Panc1 (cell line): Measurements from ENCODE around the gene CLEC18C. TPM values are rescaled to one million over a fixed set of nuclear protein-coding genes. Genes with fewer than 3 reads are reported as not detected.

Source experiments
- ATAC-seq: fragments of 200-7000 bp; cut with Tn5 transposase; 2 replicates; pipeline ENCODE4 v1.9.1; 2020; ENCODE audit warnings: mild to moderate bottlenecking, moderate library complexity
- BruUV-seq: library from RNA; stranded (reverse); fragments of 400-500 nt; replicated peaks from 2 replicates; lab custom pipeline; 2021; lab: Mats Ljungman, UMichigan
- CTCF ChIA-PET: fragments of 300-600 bp; sonication (Branson Sonifier 250); formaldehyde crosslinking; loops from one replicate; lab custom pipeline; 2022; ENCODE audit warnings: antibody characterized with exemption; lab: Charles Lee
- POLR2A ChIA-PET: fragments of 300-600 bp; sonication (Branson Sonifier 250); formaldehyde crosslinking; loops from one replicate; lab custom pipeline; 2022; ENCODE audit warnings: antibody characterized with exemption; lab: Charles Lee
- DNase-seq: peaks from one replicate; pipeline ENCODE4 v3.0.0-alpha.2; 2010; ENCODE audit warnings: low read depth, low spot score
- H3K27ac ChIP-seq: 2 replicates; pipeline ENCODE4 v1.5.1; 2011; ENCODE audit warnings: mild to moderate bottlenecking, low read length, inconsistent platforms
- H3K27me3 ChIP-seq: fragments of 200-500 bp; sonication (Bioruptor generic); 2 replicates; pipeline ENCODE4 v1.6.0; 2014; ENCODE audit warnings: low read length, inconsistent platforms; ENCODE audit not compliant: control insufficient read depth, insufficient read depth
- H3K36me3 ChIP-seq: fragments of 200-500 bp; sonication (Bioruptor generic); 2 replicates; pipeline ENCODE4 v1.5.1; 2014; ENCODE audit warnings: inconsistent platforms, mild to moderate bottlenecking, low read length, moderate library complexity; ENCODE audit not compliant: control insufficient read depth, insufficient read depth
- H3K4me1 ChIP-seq: 2 replicates; pipeline ENCODE4 v1.5.1; 2011; ENCODE audit warnings: inconsistent platforms, mild to moderate bottlenecking, low read length, moderate library complexity; ENCODE audit not compliant: control insufficient read depth, insufficient read depth
- H3K4me3 ChIP-seq, 2 experiments: 2 replicates each; pipeline ENCODE4 v1.5.1; 2011 to 2012; ENCODE audit warnings: low read depth in 2 of 2, low read length in 2 of 2, mild to moderate bottlenecking in 2 of 2, inconsistent platforms in 1 of 2, moderate library complexity in 1 of 2
- H3K9me3 ChIP-seq: fragments of 200-500 bp; sonication (Bioruptor generic); 2 replicates; pipeline ENCODE4 v1.5.1; 2014; ENCODE audit warnings: low read depth, mild to moderate bottlenecking, inconsistent platforms, low read length, moderate library complexity; ENCODE audit not compliant: control insufficient read depth, insufficient read depth
- POLR2AphosphoS5 ChIP-seq: IDR thresholded peaks from 2 replicates; pipeline ENCODE4 v1.6.1; 2012; ENCODE audit warnings: mild to moderate bottlenecking, low read depth, low read length, moderate library complexity
- SIN3A ChIP-seq: IDR thresholded peaks from 2 replicates; pipeline ENCODE4 v1.6.1; 2012; ENCODE audit warnings: low read depth, mild to moderate bottlenecking, low read length, moderate library complexity, borderline replicate concordance; ENCODE audit not compliant: insufficient read depth
- TCF7L2 ChIP-seq: IDR thresholded peaks from 2 replicates; pipeline ENCODE4 v1.6.1; 2011; ENCODE audit warnings: mild to moderate bottlenecking, low read depth, low read length, inconsistent platforms
- in situ Hi-C: cut with HindIII; loops from 2 replicates; pipeline ENCODE4 v1.10.0; 2016; ENCODE audit warnings: low sequenced_read_pairs, low pct_unique_long_range_greater_than_20kb
- intact Hi-C: fragments of 100-400 bp; cut with micrococcal nuclease; formaldehyde crosslinking; loops from one replicate; pipeline ENCODE4 v1.10.0; 2022; ENCODE audit not compliant: unreplicated experiment
- total RNA-seq: library from RNA; stranded (reverse); gene quantifications from one replicate; pipeline ENCODE4 v1.2.1, GENCODE V29; 2021; ENCODE audit not compliant: unreplicated experiment
- TF ChIP-seq, protein P1 (sequence below), 2 experiments: IDR thresholded peaks; 2 replicates each; pipeline ENCODE4 v1.6.1; 2011 to 2012; ENCODE audit warnings: low read depth in 2 of 2, control low read depth in 1 of 2, low read length in 1 of 2, mild to moderate bottlenecking in 1 of 2, moderate library complexity in 1 of 2; ENCODE audit not compliant: insufficient read depth in 1 of 2
- TF ChIP-seq, protein P2 (sequence below): fragments of 450-650 bp; IDR thresholded peaks from 2 replicates; pipeline ENCODE4 v1.5.1; 2017; ENCODE audit warnings: mild to moderate bottlenecking

Gene CLEC18C
- total RNA-seq, 1 experiment from 2014 or later: not detected

DNA sequence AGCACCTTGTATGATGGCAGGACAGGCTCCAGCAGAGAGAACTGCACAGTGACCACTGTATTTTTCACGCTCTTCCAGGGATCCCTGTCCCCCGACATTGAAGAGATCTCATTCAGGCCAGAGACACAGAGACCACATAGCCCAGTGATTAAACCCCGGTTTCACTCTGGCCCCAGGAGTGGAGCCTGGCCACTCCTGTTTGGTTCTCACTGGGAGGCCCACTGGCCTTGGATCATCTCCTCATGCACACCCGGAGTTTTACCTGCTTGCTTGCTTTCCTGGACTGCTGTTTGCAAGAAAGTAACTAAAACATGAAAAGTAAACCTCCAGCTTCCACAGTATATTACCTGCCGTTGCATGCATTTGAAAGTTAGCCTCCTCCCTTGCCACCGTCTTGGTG is 13.2 kb upstream of the CLEC18C start:
- Histone ChIP-seq H3K36me3 (peaks cover 13% of the 10 kb centered on the region), H3K4me3 (no peak overlapping the region), H3K9me3 (no peaks in the 10 kb centered on the region), H3K4me1 (no peaks in the 10 kb centered on the region; the same call in 1 of the 2 replicates), H3K27me3 (no peaks in the 10 kb centered on the region), H3K27ac (no peak overlapping the region)
- POLR2A ChIA-PET: no interaction called here
- CTCF ChIA-PET: no interaction called here
- intact Hi-C loops: no loop called here
- TF ChIP-seq TCF7L2 (no peak), SIN3A (no peak), POLR2AphosphoS5 (no peak)
- TF ChIP-seq, protein P1, sequence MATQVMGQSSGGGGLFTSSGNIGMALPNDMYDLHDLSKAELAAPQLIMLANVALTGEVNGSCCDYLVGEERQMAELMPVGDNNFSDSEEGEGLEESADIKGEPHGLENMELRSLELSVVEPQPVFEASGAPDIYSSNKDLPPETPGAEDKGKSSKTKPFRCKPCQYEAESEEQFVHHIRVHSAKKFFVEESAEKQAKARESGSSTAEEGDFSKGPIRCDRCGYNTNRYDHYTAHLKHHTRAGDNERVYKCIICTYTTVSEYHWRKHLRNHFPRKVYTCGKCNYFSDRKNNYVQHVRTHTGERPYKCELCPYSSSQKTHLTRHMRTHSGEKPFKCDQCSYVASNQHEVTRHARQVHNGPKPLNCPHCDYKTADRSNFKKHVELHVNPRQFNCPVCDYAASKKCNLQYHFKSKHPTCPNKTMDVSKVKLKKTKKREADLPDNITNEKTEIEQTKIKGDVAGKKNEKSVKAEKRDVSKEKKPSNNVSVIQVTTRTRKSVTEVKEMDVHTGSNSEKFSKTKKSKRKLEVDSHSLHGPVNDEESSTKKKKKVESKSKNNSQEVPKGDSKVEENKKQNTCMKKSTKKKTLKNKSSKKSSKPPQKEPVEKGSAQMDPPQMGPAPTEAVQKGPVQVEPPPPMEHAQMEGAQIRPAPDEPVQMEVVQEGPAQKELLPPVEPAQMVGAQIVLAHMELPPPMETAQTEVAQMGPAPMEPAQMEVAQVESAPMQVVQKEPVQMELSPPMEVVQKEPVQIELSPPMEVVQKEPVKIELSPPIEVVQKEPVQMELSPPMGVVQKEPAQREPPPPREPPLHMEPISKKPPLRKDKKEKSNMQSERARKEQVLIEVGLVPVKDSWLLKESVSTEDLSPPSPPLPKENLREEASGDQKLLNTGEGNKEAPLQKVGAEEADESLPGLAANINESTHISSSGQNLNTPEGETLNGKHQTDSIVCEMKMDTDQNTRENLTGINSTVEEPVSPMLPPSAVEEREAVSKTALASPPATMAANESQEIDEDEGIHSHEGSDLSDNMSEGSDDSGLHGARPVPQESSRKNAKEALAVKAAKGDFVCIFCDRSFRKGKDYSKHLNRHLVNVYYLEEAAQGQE (IDR thresholded peaks at IDR 0.05; ENCODE audit: insufficient read depth in 1 of 2, low read depth in 2 of 2, low read length in 1 of 2): no peak
- TF ChIP-seq, protein P2, sequence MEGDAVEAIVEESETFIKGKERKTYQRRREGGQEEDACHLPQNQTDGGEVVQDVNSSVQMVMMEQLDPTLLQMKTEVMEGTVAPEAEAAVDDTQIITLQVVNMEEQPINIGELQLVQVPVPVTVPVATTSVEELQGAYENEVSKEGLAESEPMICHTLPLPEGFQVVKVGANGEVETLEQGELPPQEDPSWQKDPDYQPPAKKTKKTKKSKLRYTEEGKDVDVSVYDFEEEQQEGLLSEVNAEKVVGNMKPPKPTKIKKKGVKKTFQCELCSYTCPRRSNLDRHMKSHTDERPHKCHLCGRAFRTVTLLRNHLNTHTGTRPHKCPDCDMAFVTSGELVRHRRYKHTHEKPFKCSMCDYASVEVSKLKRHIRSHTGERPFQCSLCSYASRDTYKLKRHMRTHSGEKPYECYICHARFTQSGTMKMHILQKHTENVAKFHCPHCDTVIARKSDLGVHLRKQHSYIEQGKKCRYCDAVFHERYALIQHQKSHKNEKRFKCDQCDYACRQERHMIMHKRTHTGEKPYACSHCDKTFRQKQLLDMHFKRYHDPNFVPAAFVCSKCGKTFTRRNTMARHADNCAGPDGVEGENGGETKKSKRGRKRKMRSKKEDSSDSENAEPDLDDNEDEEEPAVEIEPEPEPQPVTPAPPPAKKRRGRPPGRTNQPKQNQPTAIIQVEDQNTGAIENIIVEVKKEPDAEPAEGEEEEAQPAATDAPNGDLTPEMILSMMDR: no peak
- DNase-seq (no peak), ATAC-seq (no peak)
- in situ Hi-C loops: no loop called here
- BruUV-seq: no TSS peak

DNA sequence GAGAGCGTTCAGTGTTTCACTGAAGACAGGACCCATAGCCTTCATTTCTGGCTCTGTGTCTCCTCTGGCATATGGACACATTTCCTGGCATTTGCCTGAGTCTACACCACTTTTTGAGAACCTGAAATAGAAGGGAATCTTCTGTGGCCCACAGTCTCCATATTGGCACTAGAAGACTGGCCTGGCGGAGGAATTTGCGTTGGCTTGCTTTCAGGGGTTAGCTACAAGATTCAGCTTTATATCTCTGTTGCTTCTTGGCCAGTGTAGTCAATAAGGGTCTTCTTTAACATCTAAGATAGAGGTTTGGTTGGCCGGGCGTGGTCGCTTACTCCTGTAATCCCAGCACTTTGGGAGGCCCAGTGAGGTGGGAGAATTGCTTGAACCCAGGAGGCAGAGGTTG is 12.8 kb upstream of the CLEC18C start:
- Histone ChIP-seq H3K9me3 (no peaks in the 10 kb centered on the region), H3K27ac (no peak overlapping the region), H3K4me3 (no peak overlapping the region), H3K27me3 (no peaks in the 10 kb centered on the region), H3K36me3 (peaks cover 13% of the 10 kb centered on the region), H3K4me1 (no peaks in the 10 kb centered on the region; the same call in 1 of the 2 replicates)
- ATAC-seq (no peak), DNase-seq (no peak)
- intact Hi-C loops (no loop called here), in situ Hi-C loops (no loop called here)
- ChIA-PET CTCF (no interaction called here), POLR2A (no interaction called here)
- BruUV-seq: no TSS peak
- TF ChIP-seq POLR2AphosphoS5 (no peak), SIN3A (no peak), TCF7L2 (no peak)
- TF ChIP-seq, protein P2: no peak
- TF ChIP-seq, protein P1 (IDR thresholded peaks at IDR 0.05; ENCODE audit: insufficient read depth in 1 of 2, low read depth in 2 of 2, low read length in 1 of 2): no peak
